Smooth muscle cell (in vitro differentiated cells): Measurements from ENCODE around the gene C5. TPM values are rescaled to one million over a fixed set of nuclear protein-coding genes. Genes with fewer than 3 reads are reported as not detected.

Experiments used
- DNase-seq: peaks from one replicate; lab custom pipeline; 2025; ENCODE audit not compliant: unreplicated experiment; lab: John Stamatoyannopoulos, UW
- H2AFZ ChIP-seq: fragments of 200-600 bp; sonication (generic); 2 replicates; pipeline ENCODE4 v1.6.0; 2016; ENCODE audit warnings: antibody characterized with exemption, low read depth, mild to moderate bottlenecking
- H3F3A ChIP-seq: fragments of 200-600 bp; sonication (generic); 2 replicates; pipeline ENCODE4 v1.6.0; 2017; ENCODE audit warnings: antibody characterized with exemption, low read depth
- H3K27ac ChIP-seq: fragments of 200-600 bp; sonication (generic); 2 replicates; pipeline ENCODE4 v1.5.1; 2016; ENCODE audit warnings: low read depth, mild to moderate bottlenecking
- H3K27me3 ChIP-seq: fragments of 200-600 bp; sonication (generic); 2 replicates; pipeline ENCODE4 v1.6.1; 2016; ENCODE audit warnings: low read depth, mild to moderate bottlenecking
- H3K36me3 ChIP-seq: fragments of 200-600 bp; sonication (generic); 2 replicates; pipeline ENCODE4 v1.5.1; 2016; ENCODE audit warnings: low read depth
- H3K4me1 ChIP-seq: fragments of 200-600 bp; sonication (generic); 2 replicates; pipeline ENCODE4 v1.5.1; 2016; ENCODE audit warnings: low read depth
- H3K4me2 ChIP-seq: fragments of 200-600 bp; sonication (generic); 2 replicates; pipeline ENCODE4 v1.6.0; 2016; ENCODE audit warnings: mild to moderate bottlenecking
- H3K4me3 ChIP-seq: fragments of 200-600 bp; sonication (generic); 2 replicates; pipeline ENCODE4 v1.5.1; 2016; ENCODE audit warnings: mild to moderate bottlenecking
- H3K79me2 ChIP-seq: fragments of 200-600 bp; sonication (generic); 2 replicates; pipeline ENCODE4 v1.6.0; 2016; ENCODE audit warnings: low read depth, mild to moderate bottlenecking
- H3K9ac ChIP-seq: fragments of 200-600 bp; sonication (generic); 2 replicates; pipeline ENCODE4 v1.6.0; 2016; ENCODE audit warnings: low read depth
- H3K9me3 ChIP-seq: fragments of 200-600 bp; sonication (generic); replicated peaks from 2 replicates; pipeline ENCODE4 v1.5.1; 2016; ENCODE audit warnings: low read depth
- H4K20me1 ChIP-seq: fragments of 200-600 bp; sonication (generic); 2 replicates; pipeline ENCODE4 v1.6.0; 2016; ENCODE audit warnings: low read depth
- WGBS: methylation state at CpG from one replicate; pipeline ENCODE4 v1.1.7; 2016; ENCODE audit warnings: low lambda C conversion rate; 5-methylcytosine and 5-hydroxymethylcytosine counted together
- polyA plus RNA-seq: library from polyadenylated mRNA; unstranded; fragments of >200 nt; fragmentation: Nextera tagmentation; extraction: Ambion mirVana; gene quantifications from 2 replicates; pipeline ENCODE4 v1.2.1, GENCODE V29; 2016
- total RNA-seq: library from RNA; depleted of rRNA; stranded (reverse); fragments of >200 nt; gene quantifications from 2 replicates; pipeline ENCODE4 v1.2.3, GENCODE V29; 2014
- TF ChIP-seq, protein P1 (sequence below): fragments of 200-600 bp; sonication (generic); IDR thresholded peaks from 2 replicates; pipeline ENCODE4 v1.5.1; 2017; ENCODE audit warnings: borderline replicate concordance, mild to moderate bottlenecking, antibody characterized with exemption; ENCODE audit not compliant: insufficient read depth, poor library complexity, severe bottlenecking

C5 gene
- total and polyA plus RNA-seq, 2 experiments from 2014 or later: 0.57 to 0.76 TPM

DNA sequence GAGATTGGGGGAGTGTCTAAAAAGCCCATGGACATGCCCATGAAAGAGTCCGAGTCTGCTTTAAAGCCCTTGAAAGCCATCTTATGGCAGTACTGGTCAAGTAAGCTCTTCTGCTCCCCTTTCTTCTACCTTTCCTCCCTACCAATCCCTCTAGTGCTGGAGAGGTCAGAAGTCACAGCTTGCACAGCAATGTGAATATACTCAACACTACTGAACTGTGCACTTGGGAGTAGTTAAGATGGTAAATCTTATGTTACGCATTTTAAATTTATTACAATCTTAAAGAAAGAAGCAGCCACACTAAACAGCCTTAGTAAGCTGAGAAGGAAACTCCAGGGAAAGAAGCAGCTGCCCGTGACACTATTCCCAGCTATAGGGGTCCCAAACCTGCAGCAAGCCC lies 111.2 kb downstream of the C5 start:
- Histone ChIP-seq H3K79me2 (no peaks in the 10 kb centered on the region), H3K27ac (no peak overlapping the region), H3K27me3 (no peaks in the 10 kb centered on the region), H2AFZ (no peak overlapping the region), H3K9me3 (no peaks in the 10 kb centered on the region), H3K4me1 (peaks cover 6% of the 10 kb centered on the region), H3K4me3 (no peak overlapping the region), H4K20me1 (no peaks in the 10 kb centered on the region), H3K4me2 (no peak overlapping the region), H3F3A (peaks cover 15% of the 10 kb centered on the region), H3K9ac (no peak overlapping the region), H3K36me3 (no peaks in the 10 kb centered on the region)
- no peak for DNase-seq
- TF ChIP-seq, protein P1, sequence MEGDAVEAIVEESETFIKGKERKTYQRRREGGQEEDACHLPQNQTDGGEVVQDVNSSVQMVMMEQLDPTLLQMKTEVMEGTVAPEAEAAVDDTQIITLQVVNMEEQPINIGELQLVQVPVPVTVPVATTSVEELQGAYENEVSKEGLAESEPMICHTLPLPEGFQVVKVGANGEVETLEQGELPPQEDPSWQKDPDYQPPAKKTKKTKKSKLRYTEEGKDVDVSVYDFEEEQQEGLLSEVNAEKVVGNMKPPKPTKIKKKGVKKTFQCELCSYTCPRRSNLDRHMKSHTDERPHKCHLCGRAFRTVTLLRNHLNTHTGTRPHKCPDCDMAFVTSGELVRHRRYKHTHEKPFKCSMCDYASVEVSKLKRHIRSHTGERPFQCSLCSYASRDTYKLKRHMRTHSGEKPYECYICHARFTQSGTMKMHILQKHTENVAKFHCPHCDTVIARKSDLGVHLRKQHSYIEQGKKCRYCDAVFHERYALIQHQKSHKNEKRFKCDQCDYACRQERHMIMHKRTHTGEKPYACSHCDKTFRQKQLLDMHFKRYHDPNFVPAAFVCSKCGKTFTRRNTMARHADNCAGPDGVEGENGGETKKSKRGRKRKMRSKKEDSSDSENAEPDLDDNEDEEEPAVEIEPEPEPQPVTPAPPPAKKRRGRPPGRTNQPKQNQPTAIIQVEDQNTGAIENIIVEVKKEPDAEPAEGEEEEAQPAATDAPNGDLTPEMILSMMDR: no peak
- 87% methylated on average over 3 of the region's 3 CpGs for WGBS

DNA sequence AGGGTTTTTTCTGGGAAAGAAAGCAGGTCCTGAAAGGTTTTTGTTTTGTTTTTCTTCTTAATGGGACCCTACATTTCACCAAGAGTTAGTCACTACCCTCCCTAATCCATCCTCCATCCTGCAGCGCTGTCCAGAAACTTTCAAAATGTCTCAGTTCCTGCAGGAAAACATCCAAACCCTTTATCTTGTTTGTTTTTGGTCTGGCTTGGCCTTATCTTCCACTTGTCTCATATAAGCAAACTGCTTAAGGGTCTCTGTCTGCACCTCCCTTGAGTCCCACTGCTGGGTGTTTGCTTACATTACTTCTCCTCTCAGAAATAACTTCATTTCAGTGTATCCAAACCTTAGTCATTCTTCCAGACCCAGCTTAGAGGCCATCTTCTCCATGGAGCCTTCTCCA lies 112.5 kb downstream of the C5 start:
- H3K27ac ChIP-seq: peak overlapping the region; percentile 77
- H3K79me2 ChIP-seq: no peaks in the 10 kb centered on the region
- TF ChIP-seq, protein P1: no peak
- H3K9me3 ChIP-seq: no peaks in the 10 kb centered on the region
- no peak overlapping the region for H3K4me3 ChIP-seq
- peaks cover 15% of the 10 kb centered on the region for H3F3A ChIP-seq
- peaks cover 6% of the 10 kb centered on the region for H3K4me1 ChIP-seq
- H3K27me3 ChIP-seq: no peaks in the 10 kb centered on the region
- H3K9ac ChIP-seq: peak overlapping the region; percentile 48
- H3K36me3 ChIP-seq: no peaks in the 10 kb centered on the region
- DNase-seq: no peak
- H3K4me2 ChIP-seq: peak overlapping the region; percentile 50
- H4K20me1 ChIP-seq: no peaks in the 10 kb centered on the region
- 13% methylated on average over 1 of the region's 1 CpG for WGBS
- H2AFZ ChIP-seq: no peak overlapping the region

DNA sequence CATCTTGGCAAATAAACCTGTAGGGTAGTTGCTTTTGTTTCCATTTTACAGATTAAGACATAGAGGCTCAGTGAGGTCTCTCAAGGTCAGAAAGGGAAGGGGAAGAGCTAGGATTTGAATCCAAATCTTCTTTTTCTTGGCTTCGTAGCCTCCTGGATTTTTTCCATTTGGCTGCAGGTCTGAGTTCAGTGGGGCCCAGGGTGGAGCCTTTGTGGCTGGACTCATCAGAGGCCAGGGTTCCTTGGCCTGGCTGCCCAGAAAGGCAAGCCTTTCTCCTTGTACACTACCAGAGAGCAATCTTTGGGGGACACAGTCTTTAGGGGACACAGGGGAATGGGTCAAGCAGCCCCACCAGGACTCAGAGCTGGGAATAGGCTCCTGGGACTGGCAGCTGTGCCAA lies 112.9 kb downstream of the C5 start:
- DNase-seq: no peak
- Histone ChIP-seq H3F3A (peaks cover 17% of the 10 kb centered on the region), H3K4me3 (no peak overlapping the region), H3K79me2 (no peaks in the 10 kb centered on the region), H2AFZ (no peak overlapping the region), H3K9ac (peak overlapping the region; percentile 48), H3K27me3 (no peaks in the 10 kb centered on the region), H3K9me3 (no peaks in the 10 kb centered on the region), H3K4me2 (peak overlapping the region; percentile 50), H4K20me1 (no peaks in the 10 kb centered on the region), H3K27ac (peak overlapping the region; percentile 77), H3K4me1 (peaks cover 6% of the 10 kb centered on the region), H3K36me3 (no peaks in the 10 kb centered on the region)
- WGBS: 43% methylated on average over 1 of the region's 1 CpG
- TF ChIP-seq, protein P1: no peak

DNA sequence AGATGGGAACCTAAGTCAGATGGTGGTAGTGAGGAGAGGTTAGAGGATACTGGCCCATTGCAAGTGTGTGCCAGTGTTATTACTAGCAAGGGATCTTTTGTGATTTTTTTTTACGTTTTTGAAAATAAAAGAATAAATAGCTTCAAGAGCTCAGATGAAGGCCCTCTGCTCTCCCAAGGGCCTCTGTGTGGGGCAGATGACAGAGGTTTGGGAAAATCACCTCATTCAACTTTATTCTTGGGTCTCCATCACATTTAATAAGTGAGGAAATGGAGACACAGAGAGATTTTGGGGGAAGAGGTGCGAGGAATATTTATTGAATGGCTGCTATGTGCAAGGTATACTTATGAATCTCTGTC lies 113.3 kb downstream of the C5 start:
- Histone ChIP-seq H3K4me2 (peak overlapping the region; percentile 50), H3F3A (peaks cover 21% of the 10 kb centered on the region), H3K4me3 (no peak overlapping the region), H3K4me1 (peaks cover 6% of the 10 kb centered on the region), H3K9ac (no peak overlapping the region), H3K27me3 (no peaks in the 10 kb centered on the region), H3K27ac (peak overlapping the region; percentile 77), H3K9me3 (no peaks in the 10 kb centered on the region), H3K79me2 (no peaks in the 10 kb centered on the region), H3K36me3 (no peaks in the 10 kb centered on the region), H4K20me1 (no peaks in the 10 kb centered on the region), H2AFZ (no peak overlapping the region)
- TF ChIP-seq, protein P1: no peak
- WGBS: 32% methylated on average over 2 of the region's 2 CpGs
- no peak for DNase-seq
